GM06990 (cell line): ENCODE results near the gene NDRG3.

Experiments used
- DNase-seq: peaks from one replicate; pipeline ENCODE4 v3.0.0-alpha.2; 2011; ENCODE audit not compliant: insufficient read length; ENCODE audit errors: extremely low read depth
- H3K27me3 ChIP-seq: replicated peaks from 2 replicates; pipeline ENCODE4 v1.6.0; 2011; ENCODE audit warnings: low read length; ENCODE audit not compliant: control insufficient read depth, insufficient read depth
- H3K36me3 ChIP-seq: 2 replicates; pipeline ENCODE4 v1.5.1; 2011; ENCODE audit warnings: low read length; ENCODE audit not compliant: control insufficient read depth, insufficient read depth
- H3K4me3 ChIP-seq: replicated peaks from 2 replicates; pipeline ENCODE4 v1.5.1; 2011; ENCODE audit warnings: low read depth, mild to moderate bottlenecking, control low read depth, low read length
- TF ChIP-seq, protein P1 (sequence below): IDR thresholded peaks from 2 replicates; pipeline ENCODE4 v1.5.1; 2011; ENCODE audit warnings: low read length, control low read depth, mild to moderate bottlenecking, inconsistent platforms; ENCODE audit not compliant: insufficient read depth, poor library complexity, severe bottlenecking

Gene NDRG3

DNA sequence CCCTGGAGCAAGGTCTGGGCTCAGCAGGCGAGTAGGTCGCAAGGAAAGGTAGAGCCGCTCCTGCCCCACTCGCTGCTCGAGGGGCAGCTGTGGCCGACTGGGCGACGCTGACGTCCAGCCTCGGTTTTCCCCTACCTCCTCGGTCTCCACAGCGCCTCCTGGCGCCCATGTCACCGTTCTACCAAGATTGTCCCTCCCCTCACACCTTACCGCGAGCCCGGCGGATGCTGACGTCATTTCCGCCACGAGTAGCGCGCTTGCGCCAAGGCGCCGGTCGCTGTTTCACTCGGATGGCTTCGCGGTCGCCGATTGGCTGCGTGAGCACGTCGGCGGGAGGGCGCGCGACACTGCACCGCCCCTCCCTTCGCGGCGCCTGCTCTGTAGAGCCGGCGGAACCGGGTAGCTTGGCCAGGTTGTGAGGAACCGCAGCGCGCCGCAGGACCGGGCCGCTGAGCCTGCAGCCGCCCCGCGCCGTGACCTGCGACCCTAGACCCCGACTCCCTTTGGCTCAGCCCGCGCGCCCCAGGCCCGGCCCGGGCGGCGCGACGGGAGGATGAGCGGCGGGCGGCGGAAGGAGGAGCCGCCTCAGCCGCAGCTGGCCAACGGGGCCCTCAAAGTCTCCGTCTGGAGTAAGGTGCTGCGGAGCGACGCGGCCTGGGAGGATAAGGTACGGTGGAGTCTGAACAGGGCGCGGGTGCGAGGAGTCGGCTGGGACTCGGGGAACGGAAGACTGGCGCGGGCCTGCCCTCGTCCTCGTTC lies 140.3 kb downstream of the NDRG3 start, which contains the start of gene RAB5IF:
RAB5IF (plus strand) TSS at position 381 of the 759 bp plus-strand sequence; CDS start at position 554, 173 bp downstream.
- TF ChIP-seq, protein P1, sequence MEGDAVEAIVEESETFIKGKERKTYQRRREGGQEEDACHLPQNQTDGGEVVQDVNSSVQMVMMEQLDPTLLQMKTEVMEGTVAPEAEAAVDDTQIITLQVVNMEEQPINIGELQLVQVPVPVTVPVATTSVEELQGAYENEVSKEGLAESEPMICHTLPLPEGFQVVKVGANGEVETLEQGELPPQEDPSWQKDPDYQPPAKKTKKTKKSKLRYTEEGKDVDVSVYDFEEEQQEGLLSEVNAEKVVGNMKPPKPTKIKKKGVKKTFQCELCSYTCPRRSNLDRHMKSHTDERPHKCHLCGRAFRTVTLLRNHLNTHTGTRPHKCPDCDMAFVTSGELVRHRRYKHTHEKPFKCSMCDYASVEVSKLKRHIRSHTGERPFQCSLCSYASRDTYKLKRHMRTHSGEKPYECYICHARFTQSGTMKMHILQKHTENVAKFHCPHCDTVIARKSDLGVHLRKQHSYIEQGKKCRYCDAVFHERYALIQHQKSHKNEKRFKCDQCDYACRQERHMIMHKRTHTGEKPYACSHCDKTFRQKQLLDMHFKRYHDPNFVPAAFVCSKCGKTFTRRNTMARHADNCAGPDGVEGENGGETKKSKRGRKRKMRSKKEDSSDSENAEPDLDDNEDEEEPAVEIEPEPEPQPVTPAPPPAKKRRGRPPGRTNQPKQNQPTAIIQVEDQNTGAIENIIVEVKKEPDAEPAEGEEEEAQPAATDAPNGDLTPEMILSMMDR, result peak; percentile 87
- peaks cover 14% of the 10 kb centered on the region for H3K36me3 ChIP-seq
- no peaks in the 10 kb centered on the region for H3K27me3 ChIP-seq
- DNase-seq, result peak; percentile 100
- peak within 1 kb of the TSS; percentile 99 for H3K4me3 ChIP-seq

DNA sequence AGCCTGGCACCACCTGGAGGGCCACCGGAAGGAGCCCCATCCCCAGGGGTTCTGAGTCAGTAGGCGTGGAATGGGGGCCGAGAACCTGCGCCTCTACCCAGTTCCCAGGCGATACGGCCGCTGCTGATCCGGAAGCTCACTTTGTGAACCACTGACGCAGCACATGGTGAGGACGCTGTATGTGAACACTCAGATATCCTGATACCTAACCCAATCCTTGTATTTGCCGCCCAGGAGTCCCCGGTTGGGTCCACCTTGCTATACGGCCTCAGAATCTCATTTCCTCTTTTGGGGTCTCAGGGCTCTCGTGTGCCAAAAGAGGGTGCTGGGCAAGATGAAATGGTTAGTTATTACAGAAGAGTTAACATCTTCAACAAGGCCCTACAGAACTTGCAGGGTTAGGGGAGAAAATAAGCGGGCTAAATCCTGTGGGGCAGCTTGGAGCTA lies 140.9 kb downstream of the NDRG3 start:
- Histone ChIP-seq H3K4me3 (peak overlapping the region; percentile 46), H3K36me3 (peaks cover 13% of the 10 kb centered on the region), H3K27me3 (no peaks in the 10 kb centered on the region)
- peak; percentile 86 for DNase-seq
- TF ChIP-seq, protein P1, result no peak
